ENCODE measurements around the gene RREB1. TPM values are rescaled to one million over a fixed set of nuclear protein-coding genes. Genes with fewer than 3 reads are reported as not detected.

Gene RREB1
- total and polyA plus RNA-seq, 2 donors (not counting 3 experiments of a cell fraction or from before 2014, with no cell fraction given): 3.7 to 33.0 TPM

DNA sequence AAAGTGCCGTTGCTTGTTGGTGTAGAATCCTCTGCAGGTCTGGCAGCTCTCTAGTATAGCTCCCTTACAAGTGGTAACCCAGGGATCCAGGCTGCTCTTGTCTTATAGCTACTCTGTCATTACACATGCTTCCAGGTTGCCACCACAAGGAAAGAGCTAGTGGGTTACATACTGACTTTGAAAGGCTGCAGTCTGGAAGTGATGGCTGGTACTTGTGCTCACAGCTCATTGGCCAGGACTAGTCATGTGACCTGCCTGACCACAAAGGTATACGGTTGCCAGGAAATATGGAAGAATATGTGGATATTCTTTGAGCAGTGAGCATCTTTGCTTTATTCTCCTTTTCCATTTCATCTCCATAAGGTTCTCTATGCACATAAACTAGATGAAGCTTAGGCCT is 46.0 kb downstream of the RREB1 start:
- dilution Hi-C loops (cut with MboI; ENCODE audit: extremely low pct_ligation_motif_present, low sequenced_read_pairs): no loop called here
- Histone ChIP-seq H3K4me3 (replicated peaks in 1 of 3; ENCODE audit: insufficient read depth in 1 of 3, low read depth in 1 of 3, low read length in 3 of 3) (no peak overlapping the region), H3K79me2 (ENCODE audit: control insufficient read depth, insufficient read depth, low read length) (peaks cover 87% of the 10 kb centered on the region), H3K27me3 (ENCODE audit: control insufficient read depth in 2 of 2, insufficient read depth in 2 of 2, low read length in 2 of 2) (no peaks in the 10 kb centered on the region), H3K9me3 (replicated peaks; ENCODE audit: control insufficient read depth, insufficient read depth, low read length) (no peaks in the 10 kb centered on the region), H3K36me3 (ENCODE audit: control insufficient read depth in 2 of 2, extremely low read depth in 1 of 2, insufficient read depth in 2 of 2, low read length in 2 of 2) (no peaks in the 10 kb centered on the region), H3K4me1 (ENCODE audit: control insufficient read depth, extremely low read depth, insufficient read depth, low read length) (no peaks in the 10 kb centered on the region), H2AFZ (ENCODE audit: low read depth, low read length) (no peak overlapping the region), H3K9me1 (replicated peaks; ENCODE audit: control insufficient read depth, extremely low read depth, insufficient read depth, low read length) (no peaks in the 10 kb centered on the region), H3K27ac (ENCODE audit: insufficient read depth, low read depth, low read length) (no peak overlapping the region), H3K9ac (replicated peaks; ENCODE audit: extremely low read depth, insufficient read depth, low read length) (no peak overlapping the region), H3K4me2 (ENCODE audit: insufficient read depth, low read length) (no peak overlapping the region), H4K20me1 (replicated peaks; ENCODE audit: control insufficient read depth, extremely low read depth, insufficient read depth, low read length) (peaks cover 2% of the 10 kb centered on the region)
- no TSS peak for BruUV-seq (replicated peaks)
- POLR2A ChIA-PET: no interaction called here
- intact Hi-C loops (cut with micrococcal nuclease): loop anchor here (2.0 kb wide), 1 partner anchor 13 kb away; no protein-coding TSS in a partner anchor
- TF ChIP-seq POLR2A (IDR thresholded peaks at IDR 0.05; ENCODE audit: low read depth, low read length): no peak
- no peak for TF ChIP-seq GATA2 (IDR thresholded peaks at IDR 0.05; ENCODE audit: insufficient read depth, insufficient read length, low read depth, low read length)
- no peak for TF ChIP-seq JUN (IDR thresholded peaks at IDR 0.05; ENCODE audit: borderline replicate concordance, insufficient read depth, insufficient read length, low read depth)
- no peak for TF ChIP-seq POLR2AphosphoS5 (IDR thresholded peaks at IDR 0.05; ENCODE audit: insufficient read depth, low read depth, low read length)
- TF ChIP-seq, protein P1, sequence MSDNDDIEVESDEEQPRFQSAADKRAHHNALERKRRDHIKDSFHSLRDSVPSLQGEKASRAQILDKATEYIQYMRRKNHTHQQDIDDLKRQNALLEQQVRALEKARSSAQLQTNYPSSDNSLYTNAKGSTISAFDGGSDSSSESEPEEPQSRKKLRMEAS (IDR thresholded peaks at IDR 0.05; ENCODE audit: insufficient read depth, insufficient read length): no peak
- no peak for TF ChIP-seq MYC (IDR thresholded peaks at IDR 0.05; ENCODE audit: low read depth, low read length)
- TF ChIP-seq FOS (IDR thresholded peaks at IDR 0.05; ENCODE audit: borderline replicate concordance, insufficient read depth, low read length): no peak
- TF ChIP-seq, protein P2, sequence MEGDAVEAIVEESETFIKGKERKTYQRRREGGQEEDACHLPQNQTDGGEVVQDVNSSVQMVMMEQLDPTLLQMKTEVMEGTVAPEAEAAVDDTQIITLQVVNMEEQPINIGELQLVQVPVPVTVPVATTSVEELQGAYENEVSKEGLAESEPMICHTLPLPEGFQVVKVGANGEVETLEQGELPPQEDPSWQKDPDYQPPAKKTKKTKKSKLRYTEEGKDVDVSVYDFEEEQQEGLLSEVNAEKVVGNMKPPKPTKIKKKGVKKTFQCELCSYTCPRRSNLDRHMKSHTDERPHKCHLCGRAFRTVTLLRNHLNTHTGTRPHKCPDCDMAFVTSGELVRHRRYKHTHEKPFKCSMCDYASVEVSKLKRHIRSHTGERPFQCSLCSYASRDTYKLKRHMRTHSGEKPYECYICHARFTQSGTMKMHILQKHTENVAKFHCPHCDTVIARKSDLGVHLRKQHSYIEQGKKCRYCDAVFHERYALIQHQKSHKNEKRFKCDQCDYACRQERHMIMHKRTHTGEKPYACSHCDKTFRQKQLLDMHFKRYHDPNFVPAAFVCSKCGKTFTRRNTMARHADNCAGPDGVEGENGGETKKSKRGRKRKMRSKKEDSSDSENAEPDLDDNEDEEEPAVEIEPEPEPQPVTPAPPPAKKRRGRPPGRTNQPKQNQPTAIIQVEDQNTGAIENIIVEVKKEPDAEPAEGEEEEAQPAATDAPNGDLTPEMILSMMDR (IDR thresholded peaks at IDR 0.05; ENCODE audit: extremely low read depth in 1 of 2, insufficient read depth in 1 of 2, low read depth in 1 of 2, low read length in 2 of 2): no peak
- TF ChIP-seq EZH2 (IDR thresholded peaks at IDR 0.05; ENCODE audit: borderline replicate concordance, low read depth, low read length, severe bottlenecking): no peak
- CTCF ChIA-PET: interaction anchor here (0.9 to 2.3 kb wide), 2 partner anchors 16 to 395 kb away, joined by 3 to 11 read pairs; no protein-coding TSS in a partner anchor
- no peak for DNase-seq (ENCODE audit: low read depth, low spot score)
- FAIRE-seq: peak; percentile 35

All from endothelial cell of umbilical vein (primary cell).